GM21381 (cell line): ENCODE data around the gene PTX4.

Experiments
- ATAC-seq: cut with Tn5 transposase; IDR thresholded peaks from one replicate; pipeline ENCODE4 v1.9.1; 2021; ENCODE audit warnings: mild to moderate bottlenecking, moderate library complexity; ENCODE audit not compliant: unreplicated experiment

PTX4 gene

GRCh38 chr16:1488619-1489018, at the start of gene PTX4:
Gene PTX4, minus strand, starts transcription at chr16:1488944. Its CDS starts 35 bp downstream, at chr16:1488909.
- no peak for ATAC-seq

GRCh38 chr16:1537763-1538289, 49.1 kb upstream of the PTX4 start:
- no peak for ATAC-seq

GRCh38 chr16:1537138-1537577, 48.4 kb upstream of the PTX4 start:
- no peak for ATAC-seq

- ATAC-seq: no peak
Measured at GRCh38 chr16:1536601-1537000, 47.9 kb upstream of the PTX4 start.

GRCh38 chr16:1535391-1536291, 46.9 kb upstream of the PTX4 start:
- no peak for ATAC-seq

GRCh38 chr16:1534021-1535020, 45.6 kb upstream of the PTX4 start:
- no peak for ATAC-seq

- no peak for ATAC-seq
Measured at GRCh38 chr16:1533443-1533951, 44.8 kb upstream of the PTX4 start, which contains the start of gene TMEM204. Gene TMEM204, plus strand, starts transcription at chr16:1533666. Its CDS starts 610 bp downstream, at chr16:1534276.

GRCh38 chr16:1532771-1533170, 44.0 kb upstream of the PTX4 start:
- ATAC-seq: no peak

- ATAC-seq: no peak
Measured at GRCh38 chr16:1532081-1532760, 43.5 kb upstream of the PTX4 start.

- no peak for ATAC-seq
Measured at GRCh38 chr16:1531638-1531910, 42.8 kb upstream of the PTX4 start.

- ATAC-seq: no peak
Measured at GRCh38 chr16:1530883-1531637, 42.3 kb upstream of the PTX4 start.

GRCh38 chr16:1530349-1530882, 41.7 kb upstream of the PTX4 start:
- ATAC-seq: no peak

- no peak for ATAC-seq
Measured at GRCh38 chr16:1528921-1529537, 40.3 kb upstream of the PTX4 start.

- ATAC-seq: no peak
Measured at GRCh38 chr16:1527836-1528811, 39.4 kb upstream of the PTX4 start.

GRCh38 chr16:1526608-1527555, 38.1 kb upstream of the PTX4 start:
- ATAC-seq: no peak

GRCh38 chr16:1525871-1526607, 37.3 kb upstream of the PTX4 start:
- no peak for ATAC-seq
